ENCODE measurements around the gene CNTNAP2. TPM values are rescaled to one million over a fixed set of nuclear protein-coding genes. Genes with fewer than 3 reads are reported as not detected.
"Not testable (repeated sequence)": the region's sequence is repeated elsewhere in the genome, so short reads cannot be mapped to it uniquely, and the experiment has no call there.

CNTNAP2 gene
- total RNA-seq, 1 donor from 2014 or later, result 1.9 TPM

DNA sequence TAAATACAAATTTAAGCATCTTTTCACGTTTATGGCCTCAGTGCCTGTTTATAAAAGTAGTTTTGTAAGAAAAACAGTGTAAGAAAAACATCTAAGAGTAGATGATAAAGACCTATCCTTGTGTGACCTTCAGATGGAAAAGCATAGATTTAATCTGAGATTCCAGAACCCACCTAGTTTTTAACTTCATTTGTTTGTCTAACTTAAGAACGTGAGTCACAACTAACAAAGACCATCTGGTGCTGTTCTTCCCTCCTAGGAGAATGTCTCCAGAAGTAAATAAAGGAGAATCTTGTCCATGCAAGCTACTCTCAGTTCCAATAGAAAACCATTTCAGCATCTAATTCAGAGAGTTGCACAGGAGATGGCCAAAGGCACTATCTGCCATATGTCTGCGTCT lies 2208.6 kb downstream of the CNTNAP2 start:
- no peak for DNase-seq

GRCh38 chr7:148327379-148327778 lies 2210.8 kb downstream of the CNTNAP2 start:
- no peak for DNase-seq

GRCh38 chr7:148328906-148329305 lies 2212.3 kb downstream of the CNTNAP2 start:
- no peak for DNase-seq

- DNase-seq, result no peak
Observed at GRCh38 chr7:148330124-148330818, 2213.7 kb downstream of the CNTNAP2 start.

- DNase-seq, result no peak
Observed at GRCh38 chr7:148330822-148331221, 2214.2 kb downstream of the CNTNAP2 start.

DNA sequence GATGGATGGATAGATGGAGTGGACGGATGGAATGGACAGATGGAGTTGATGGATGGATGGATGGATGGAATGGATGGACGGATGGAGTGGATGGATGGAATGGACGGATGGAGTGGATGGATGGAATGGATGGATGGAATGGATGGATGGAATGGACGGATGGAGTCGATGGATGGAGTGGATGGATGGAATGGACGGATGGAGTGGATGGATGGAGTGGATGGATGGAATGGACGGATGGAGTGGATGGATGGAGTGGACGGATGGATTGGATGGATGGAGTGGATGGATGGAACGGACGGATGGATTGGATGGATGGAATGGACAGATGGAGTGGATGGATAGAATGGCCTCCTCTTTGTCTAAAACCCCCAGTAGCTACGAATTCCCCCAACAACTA lies 2214.9 kb downstream of the CNTNAP2 start:
- DNase-seq, result not testable (repeated sequence)

DNA sequence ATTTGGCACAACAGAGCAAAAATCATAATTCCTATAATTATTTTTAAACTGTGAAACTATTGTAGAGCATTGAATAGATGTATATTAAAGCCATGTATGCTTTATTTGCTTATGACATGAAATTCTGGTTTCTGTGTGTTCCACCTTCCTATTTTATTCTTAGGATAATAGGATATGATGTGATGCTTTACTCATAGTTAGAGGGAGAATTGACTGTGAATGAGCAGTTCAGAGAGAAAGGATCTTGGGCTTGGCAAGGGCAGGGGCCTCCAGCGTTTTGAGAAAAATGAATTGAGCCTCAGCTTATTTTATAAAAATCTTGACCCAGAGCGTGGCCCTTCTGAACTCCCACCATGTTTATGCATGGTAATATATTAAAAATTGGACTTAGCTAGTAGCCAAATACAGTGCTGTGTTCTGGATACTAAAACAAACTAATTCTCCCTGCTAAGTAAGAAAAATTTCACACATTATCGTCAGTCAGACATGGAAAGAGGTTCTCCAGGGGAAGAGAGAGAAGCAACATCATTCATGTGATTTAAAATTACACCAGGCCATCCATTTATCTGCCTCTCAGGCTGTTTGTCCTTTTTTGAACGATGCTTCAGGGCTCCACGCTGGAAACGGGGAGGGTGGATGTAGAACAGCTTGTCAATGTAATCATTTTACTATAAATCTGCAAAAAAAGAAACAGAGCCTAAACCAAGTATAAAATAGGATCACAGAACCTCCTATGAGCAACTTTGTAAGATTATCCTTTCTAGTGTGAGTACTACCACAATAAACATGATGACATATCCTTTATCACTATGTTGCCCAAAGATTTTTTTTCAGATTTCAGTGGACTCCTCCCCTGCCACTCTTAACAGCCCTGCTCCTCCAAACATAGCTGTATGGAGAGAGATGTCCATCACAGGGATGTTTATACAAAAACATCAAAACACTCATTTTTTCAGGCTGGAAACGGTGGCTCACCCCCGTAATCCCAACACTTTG lies 2215.9 kb downstream of the CNTNAP2 start:
- no peak for DNase-seq

DNA sequence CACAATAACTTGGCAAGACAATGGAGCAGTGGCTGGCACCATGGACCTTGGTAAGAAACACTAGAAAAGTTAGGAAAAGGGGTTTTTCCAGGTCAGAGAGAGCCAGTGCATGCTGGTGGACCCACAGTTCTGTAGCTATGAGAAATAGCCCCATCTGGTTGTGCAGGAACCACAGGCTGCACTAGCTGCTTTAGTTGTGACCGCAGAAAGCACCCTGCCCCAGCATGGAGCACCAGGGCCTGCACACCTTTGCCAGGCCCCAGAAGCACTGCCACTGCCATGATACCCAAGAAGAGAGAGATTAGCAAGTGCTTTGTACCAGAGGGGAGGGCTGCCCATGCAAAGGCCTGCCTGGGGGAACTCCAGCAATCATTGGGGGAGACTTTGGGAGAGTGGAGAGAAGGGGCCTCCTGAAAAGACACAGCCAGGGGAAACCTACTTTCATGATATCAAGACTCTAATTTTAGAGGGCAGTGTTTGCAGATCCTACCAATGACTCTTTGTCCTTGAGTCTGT lies 2217.9 kb downstream of the CNTNAP2 start:
- no peak for DNase-seq

DNA sequence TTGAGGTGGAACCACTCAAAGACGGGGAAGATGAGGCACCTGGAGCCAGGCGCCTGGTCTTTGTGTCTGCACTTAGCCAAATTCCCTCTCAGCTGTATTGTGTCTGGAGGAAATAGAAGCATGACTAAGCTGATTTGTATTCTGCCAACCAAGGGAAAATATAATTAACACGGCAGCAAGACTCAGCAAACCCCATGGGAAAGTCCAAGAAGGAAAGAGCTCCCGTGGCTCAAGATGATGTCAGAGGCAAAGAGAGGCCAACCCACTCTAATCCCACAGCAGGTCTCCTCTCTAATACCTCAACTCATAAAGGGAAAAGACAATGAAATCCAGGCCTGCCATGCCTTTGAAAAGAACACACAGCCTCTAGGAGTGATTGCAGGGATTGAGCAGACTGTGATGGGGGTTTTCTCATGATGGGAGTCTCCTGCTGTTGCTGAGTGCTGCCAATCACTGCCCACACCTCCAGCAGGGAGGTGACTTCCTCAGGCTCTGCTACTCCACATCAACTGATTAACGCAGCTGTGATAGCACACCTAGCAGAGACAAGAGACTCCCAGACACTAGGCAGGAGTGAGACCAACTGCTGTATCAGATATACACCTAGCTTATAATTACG lies 2218.5 kb downstream of the CNTNAP2 start:
- DNase-seq, result peak; percentile 20

GRCh38 chr7:148335790-148336189 lies 2219.2 kb downstream of the CNTNAP2 start:
- DNase-seq, result no peak

GRCh38 chr7:148336411-148336810 lies 2219.8 kb downstream of the CNTNAP2 start:
- DNase-seq, result no peak

DNA sequence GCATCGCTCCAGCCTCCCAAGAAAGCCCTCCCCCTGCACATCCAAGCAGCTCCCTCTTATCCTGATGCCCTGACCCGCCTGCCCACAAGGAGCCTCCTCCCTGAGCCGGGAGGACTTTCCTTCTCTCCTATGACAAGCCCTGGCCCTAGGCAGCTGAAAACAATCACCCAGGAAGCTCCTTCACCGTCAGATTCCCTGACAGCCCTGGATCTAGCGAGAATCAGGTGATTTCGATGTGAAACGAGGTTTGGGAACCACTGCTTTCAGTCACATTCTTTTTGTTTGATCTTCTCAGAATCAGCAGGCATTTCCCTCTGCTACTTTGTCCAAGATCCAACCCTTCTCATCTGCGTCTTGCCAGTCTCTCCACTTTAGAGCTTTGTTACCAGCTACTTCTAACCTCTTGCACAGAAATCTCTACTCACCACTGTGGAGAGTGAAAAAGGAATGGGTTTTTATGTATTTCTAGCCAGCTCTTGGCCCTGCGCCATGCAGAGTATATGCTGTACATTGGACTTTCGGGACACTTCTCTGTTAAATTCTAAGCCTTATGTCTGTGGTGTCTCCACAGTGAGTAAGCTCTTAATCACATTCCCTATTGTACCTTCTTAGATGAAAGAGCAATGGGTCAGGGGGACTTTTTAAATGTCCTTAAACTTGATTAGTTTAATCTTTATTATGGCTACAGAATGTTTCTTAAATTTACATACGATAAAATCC lies 2220.8 kb downstream of the CNTNAP2 start:
- no peak for DNase-seq

- no peak for DNase-seq
Observed at GRCh38 chr7:148337995-148338747, 2221.6 kb downstream of the CNTNAP2 start.

DNA sequence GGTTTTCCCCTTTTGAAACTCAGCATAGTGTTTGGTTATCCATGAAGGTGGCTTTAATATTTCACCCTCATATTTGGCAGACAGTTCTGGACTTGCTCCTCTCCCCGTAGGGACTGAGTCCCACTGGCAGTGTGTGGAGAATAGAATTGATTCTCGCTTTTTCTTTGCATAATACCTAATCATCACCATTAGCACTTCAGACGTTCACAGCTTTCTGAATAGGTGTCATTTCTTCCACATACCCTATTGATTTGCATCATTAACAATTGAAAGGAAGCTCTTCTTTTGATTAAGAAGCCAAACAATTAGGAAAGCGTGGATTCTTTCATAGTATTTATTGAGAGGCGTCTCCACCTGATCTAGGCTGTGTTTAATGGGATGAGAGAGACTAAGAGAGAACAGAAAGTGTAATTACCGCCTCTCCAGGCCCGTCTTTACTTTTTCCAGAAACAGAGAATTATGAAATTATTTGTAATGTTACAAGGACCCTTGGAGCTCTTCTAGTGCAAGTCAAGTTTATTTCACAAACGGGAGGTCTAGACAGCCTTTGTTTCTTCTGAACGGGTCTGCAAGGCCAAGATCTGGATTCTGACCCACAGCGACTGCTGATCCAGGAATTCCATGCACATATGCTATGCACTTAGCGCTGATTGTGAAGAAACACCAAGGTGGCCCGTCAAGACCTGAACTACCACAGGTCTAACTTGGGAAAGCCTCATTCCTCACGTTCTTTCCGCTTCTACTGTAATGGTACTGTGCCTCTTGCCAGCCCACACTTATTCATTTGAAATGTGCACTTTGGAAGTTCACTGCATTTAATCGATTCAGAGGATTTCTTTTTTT lies 2224.1 kb downstream of the CNTNAP2 start:
- DNase-seq, result no peak

DNA sequence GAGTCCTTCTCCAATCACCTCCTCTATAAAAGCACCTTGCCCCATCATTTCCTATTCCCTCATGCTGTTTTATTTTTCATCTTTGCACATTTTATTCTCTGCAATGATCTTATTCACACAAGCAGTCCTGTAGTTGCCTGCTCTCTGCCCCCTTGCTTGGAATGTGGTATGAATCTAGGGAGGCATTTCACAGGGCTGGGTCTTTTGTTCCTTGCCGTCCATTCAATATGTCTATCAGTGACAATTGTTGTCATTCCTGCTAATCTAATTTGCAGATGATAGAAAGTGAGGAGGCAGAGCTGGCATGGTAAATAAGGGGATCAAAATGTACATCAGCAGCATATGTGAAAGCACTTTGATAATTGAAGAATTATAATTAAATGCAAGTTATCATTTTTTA lies 2227.8 kb downstream of the CNTNAP2 start:
- DNase-seq, result no peak

GRCh38 chr7:148347981-148348380 lies 2231.4 kb downstream of the CNTNAP2 start:
- no peak for DNase-seq

- no peak for DNase-seq
Observed at GRCh38 chr7:148348466-148348865, 2231.9 kb downstream of the CNTNAP2 start.

DNA sequence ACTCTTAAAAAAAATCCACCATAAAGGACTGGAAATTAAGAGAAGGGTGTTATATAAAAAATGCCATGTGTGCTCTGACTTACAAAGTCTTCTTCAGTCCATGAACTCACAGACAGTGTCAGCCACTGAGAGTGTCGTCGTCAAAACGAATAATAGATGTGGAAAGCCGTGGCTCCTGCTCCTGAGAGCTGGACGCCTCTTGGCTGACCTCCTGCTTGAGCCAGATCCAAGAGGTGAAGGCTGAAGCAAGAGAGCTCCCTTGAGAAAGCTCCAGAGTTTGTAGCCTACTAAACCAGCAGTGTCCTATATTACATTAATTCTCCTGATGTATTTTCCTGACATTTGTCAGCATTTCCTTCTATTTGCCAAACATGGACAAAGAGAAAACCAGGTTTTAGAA lies 2239.7 kb downstream of the CNTNAP2 start:
- DNase-seq, result peak; percentile 57

DNA sequence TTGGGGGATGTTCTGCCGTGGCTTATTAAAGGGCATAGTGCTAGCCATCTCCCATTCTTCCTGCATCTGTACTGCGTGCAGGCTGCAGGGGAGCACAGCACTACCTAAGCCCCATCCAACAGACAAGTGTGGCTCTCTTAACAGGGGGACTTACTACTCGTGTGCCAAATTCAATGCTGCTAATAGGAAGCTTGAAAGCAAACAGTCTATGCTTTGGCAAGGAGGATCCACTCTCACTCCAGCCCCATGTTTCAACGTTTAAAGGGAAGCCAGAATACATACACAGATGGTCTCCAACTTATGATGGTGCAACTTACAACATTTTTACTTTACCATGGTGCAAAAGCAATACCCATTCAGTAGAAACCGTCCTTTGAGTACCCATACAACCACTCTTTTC lies 2245.9 kb downstream of the CNTNAP2 start:
- no peak for DNase-seq

Measured in tongue (tissue), 2 donors.